RPMI8226 (cell line): ENCODE data around the gene DHDDS.
"Not testable (repeated sequence)": the region's sequence is repeated elsewhere in the genome, so short reads cannot be mapped to it uniquely, and the experiment has no call there.

Experiments
- DNase-seq: peaks from one replicate; pipeline ENCODE4 v3.0.0-alpha.2; 2015

Gene DHDDS

GRCh38 chr1:26477446-26478152 lies 45.5 kb downstream of the DHDDS start:
- DNase-seq, result no peak

GRCh38 chr1:26478159-26478558 lies 46.0 kb downstream of the DHDDS start:
- no peak for DNase-seq

GRCh38 chr1:26478988-26479387 lies 46.9 kb downstream of the DHDDS start:
- no peak for DNase-seq

- no peak for DNase-seq
Measured at GRCh38 chr1:26482921-26483320, 50.8 kb downstream of the DHDDS start.

GRCh38 chr1:26483980-26484379 lies 51.9 kb downstream of the DHDDS start:
- no peak for DNase-seq

GRCh38 chr1:26490155-26490554 lies 58.0 kb downstream of the DHDDS start:
- no peak for DNase-seq

GRCh38 chr1:26493267-26493666 lies 61.1 kb downstream of the DHDDS start:
- no peak for DNase-seq

GRCh38 chr1:26493938-26494337 lies 61.8 kb downstream of the DHDDS start:
- DNase-seq, result no peak

- DNase-seq, result no peak
Measured at GRCh38 chr1:26496861-26497260, 64.7 kb downstream of the DHDDS start.

- DNase-seq, result no peak
Measured at GRCh38 chr1:26498894-26499293, 66.8 kb downstream of the DHDDS start.

- DNase-seq, result peak; percentile 96
Measured at GRCh38 chr1:26500488-26501175, 68.5 kb downstream of the DHDDS start.

GRCh38 chr1:26510711-26511110 lies 78.6 kb downstream of the DHDDS start:
- DNase-seq, result not testable (repeated sequence)

GRCh38 chr1:26515836-26516235 lies 83.7 kb downstream of the DHDDS start:
- DNase-seq, result not testable (repeated sequence)

- no peak for DNase-seq
Measured at GRCh38 chr1:26516987-26517765, 85.1 kb downstream of the DHDDS start.

- no peak for DNase-seq
Measured at GRCh38 chr1:26517766-26518049, 85.6 kb downstream of the DHDDS start.

GRCh38 chr1:26518355-26518754 lies 86.2 kb downstream of the DHDDS start:
- no peak for DNase-seq

- no peak for DNase-seq
Measured at GRCh38 chr1:26520339-26520738, 88.2 kb downstream of the DHDDS start.
